Kidney glomerular epithelial cell (primary cell): ENCODE measurements around the gene UTP3.
"Not testable (repeated sequence)": the region's sequence is repeated elsewhere in the genome, so short reads cannot be mapped to it uniquely, and the experiment has no call there.

Experiments
- DNase-seq: peaks from one replicate; lab custom pipeline; 2025; lab: John Stamatoyannopoulos, UW

The UTP3 gene

DNA sequence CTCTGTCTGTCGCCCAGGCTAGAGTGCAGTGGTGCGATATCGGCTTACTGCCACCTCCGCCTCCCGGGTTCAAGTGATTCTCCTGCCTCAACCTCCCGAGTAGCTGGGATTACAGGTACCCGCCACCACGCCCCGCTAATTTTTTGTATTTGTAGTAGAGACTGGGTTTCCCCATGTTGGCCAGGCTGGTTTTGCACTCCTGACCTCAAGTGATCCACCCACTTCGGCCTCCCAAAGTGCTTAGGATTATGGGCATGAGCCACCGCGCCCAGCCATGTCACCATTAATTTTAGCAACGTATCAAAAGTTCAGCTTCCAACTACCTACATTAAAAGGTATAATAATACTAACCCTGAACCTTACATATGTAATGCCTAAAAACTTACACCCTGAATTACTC is 940 bp upstream of the UTP3 start:
- DNase-seq = no peak

DNA sequence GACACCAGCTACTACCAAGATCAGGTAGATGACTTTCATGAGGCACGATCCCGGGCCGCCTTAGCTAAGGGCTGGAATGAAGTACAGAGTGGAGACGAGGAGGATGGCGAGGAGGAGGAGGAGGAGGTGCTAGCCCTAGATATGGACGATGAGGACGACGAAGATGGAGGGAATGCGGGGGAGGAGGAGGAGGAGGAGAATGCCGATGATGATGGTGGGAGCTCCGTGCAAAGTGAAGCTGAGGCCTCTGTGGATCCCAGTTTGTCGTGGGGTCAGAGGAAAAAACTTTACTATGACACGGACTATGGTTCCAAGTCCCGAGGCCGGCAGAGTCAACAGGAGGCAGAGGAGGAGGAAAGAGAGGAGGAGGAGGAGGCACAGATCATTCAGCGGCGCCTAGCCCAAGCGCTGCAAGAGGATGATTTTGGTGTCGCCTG is 481 bp downstream of the UTP3 start:
- DNase-seq = no peak

GRCh38 chr4:70691661-70692060 is 3.3 kb downstream of the UTP3 start:
- no peak for DNase-seq

GRCh38 chr4:70694633-70695032 is 6.3 kb downstream of the UTP3 start:
- not testable (repeated sequence) for DNase-seq

DNA sequence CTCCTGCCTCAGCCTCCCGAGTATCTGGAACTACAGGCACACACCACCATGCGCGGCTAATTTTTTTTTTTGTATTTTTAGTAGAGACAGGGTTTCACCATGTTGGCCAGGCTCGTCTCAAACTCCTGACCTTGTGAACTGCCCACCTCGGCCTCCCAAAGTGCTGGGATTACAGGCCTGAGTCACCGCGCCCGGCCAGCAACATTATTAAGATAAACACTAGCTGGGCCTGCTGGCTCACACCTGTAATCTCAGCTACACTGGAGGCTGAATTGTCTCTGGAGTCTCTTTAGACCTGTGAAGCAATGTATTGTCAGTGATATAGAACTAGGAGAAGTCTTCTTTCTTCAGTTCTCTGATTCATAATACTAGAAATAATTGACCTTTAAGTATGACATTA is 10.1 kb downstream of the UTP3 start:
- not testable (repeated sequence) for DNase-seq

DNA sequence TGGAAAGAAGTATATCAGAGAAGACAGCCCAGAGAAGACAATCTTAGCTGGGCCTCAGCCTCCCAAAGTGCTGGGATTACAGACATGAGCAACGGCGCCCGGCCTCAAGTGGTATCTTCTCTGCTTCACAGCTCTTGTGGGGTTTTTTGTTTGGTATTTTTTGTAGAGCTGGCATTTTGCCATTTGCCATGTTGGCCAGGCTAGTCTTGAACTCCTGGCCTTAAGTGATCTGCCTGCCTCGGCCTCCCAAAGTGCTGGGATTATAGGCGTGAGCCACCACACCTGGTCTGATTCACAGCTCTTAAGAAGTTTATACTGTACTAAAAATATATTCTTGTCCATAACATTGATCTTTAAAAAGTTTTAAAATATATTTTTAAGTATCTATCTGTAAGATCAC is 12.4 kb downstream of the UTP3 start:
- DNase-seq = no peak

DNA sequence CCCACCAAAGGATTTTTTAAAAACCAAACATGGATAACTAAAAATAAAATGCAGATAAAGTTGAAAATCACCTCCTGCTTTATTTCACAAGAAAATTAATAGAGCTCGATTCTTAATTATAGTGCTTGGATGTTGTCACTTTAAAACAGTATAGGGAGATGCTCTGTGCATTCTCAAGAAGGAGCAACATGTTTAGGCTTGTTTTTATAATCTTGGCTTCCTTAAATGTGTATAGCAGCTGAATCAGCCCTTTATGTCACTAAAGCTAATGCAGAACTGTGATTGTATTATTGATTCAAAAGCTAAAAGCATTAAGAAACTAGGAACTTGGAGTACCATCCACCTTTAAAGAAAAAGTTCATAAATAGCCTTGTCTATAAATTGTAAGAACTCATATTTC is 12.9 kb downstream of the UTP3 start:
- DNase-seq = no peak

DNA sequence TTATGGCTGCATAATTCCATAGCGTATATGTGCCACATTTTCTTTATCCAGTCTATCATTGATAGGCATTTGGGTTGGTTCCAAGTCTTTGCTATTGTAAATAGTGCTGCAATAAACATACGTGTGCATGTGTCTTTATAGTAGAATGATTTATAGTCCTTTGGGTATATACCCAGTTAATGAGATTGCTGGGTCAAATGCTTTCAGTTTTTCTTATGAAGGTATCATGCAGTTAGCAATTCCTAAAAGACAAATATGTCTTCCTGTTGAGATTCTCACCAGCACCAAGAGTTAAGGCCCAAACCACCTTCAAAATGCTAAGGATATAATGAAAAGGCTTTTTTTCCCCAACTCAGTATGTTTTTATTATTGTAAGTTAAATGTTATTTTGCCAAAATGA is 14.3 kb downstream of the UTP3 start:
- not testable (repeated sequence) for DNase-seq

DNA sequence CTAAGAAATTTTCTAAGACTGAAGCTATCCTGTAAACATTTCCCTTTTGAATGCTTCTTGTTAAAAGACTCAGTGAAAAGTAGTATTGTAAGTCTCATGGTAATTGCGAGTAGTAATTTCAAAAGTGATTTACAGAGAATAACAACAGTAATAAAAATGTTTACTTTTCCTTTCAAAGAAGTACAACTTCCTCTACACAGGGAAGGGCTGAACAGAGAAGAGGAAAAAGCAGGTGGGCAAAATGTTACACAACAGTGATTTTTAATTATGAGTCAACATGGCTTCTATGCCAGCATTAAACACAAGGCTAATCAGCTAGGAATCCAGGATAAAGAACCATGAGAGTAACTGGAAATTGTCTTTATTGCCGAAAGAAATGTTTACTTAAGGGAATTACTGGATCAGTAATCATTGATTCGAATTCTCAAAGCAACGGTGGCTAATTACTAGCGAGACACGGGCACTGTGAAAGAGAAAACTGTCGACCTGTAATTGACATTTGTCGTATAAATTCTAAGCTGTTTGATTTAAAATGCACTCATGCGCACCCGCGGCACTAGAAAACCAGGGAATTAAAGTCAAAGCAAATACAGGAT is 15.4 kb downstream of the UTP3 start:
- DNase-seq = peak; percentile 67

- peak; percentile 52 for DNase-seq
Measured at GRCh38 chr4:70704215-70704930, 16.0 kb downstream of the UTP3 start.

DNA sequence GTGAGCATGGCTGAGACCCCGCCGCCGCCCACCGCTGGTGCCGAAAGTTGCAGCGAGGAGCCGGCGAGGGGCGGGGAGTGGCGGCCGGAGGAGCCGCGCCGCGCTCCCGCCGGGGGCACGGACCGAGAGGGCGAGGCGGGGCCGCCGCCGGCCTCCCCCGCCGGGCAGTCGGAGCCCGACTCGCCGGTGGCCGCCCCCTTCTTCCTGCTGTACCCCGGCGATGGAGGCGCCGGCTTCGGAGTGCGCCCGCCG is 16.5 kb downstream of the UTP3 start:
- no peak for DNase-seq

DNA sequence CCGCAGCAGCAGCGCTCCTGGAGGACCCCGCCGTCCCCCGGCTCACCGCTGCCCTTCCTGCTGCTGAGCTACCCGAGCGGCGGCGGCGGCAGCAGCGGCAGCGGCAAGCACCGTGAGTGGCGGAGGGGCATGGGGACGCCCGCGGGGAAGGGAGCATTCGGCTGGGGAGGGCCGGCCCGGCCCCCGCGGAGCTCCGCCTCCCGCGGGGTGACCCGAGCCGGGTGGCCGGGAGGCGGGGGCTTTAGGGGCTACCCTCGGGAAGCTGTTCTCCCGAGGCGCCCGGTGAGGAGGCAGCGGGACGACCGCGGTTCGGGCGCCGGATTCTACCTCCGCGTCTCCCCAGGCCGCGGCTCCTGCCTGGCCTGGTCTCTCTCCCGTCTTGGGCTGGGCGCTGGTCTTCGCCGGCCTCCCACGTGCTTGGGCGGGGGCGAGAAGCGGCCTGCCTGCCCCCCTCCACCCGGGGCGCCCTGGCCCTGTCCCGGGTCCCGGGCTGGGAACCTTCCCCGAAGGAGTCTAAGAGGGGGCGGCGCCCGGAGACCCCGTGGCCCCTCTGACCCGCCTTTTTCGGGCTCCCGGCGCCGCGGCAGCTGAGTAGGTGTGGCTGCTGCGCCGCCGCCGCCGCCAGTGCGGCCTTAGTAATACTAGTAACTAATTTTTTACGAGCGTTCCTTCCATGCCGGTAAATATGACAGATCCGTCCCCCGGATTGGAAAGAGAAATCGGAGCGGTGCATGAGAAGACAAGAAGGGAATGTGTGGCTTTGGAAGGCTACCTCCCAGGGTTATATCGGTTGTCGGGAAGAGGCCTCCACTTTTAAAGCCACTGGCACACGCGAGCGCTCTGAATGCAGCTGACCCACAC is 17.1 kb downstream of the UTP3 start:
- peak; percentile 47 for DNase-seq

DNA sequence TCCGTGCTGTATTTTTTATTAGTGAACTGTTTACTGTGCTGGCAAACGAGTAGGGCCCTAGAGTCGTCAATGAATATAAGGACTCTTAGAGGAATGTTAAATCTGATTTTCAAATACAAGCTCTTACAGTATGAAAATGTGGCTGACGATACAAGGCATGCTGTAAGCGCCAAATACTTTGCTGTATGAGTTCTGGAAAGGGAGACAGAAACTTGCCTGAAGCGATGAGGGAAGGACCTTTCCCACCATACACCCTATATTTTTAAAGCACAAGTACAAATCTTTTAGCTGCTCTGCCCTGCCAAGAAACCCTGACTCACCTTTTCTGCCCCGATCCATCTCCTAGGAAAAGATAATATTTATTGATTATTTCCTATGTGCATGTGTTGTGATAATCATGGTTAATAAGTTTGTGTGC is 17.7 kb downstream of the UTP3 start:
- no peak for DNase-seq

GRCh38 chr4:70706516-70706915 is 18.2 kb downstream of the UTP3 start:
- peak; percentile 54 for DNase-seq

DNA sequence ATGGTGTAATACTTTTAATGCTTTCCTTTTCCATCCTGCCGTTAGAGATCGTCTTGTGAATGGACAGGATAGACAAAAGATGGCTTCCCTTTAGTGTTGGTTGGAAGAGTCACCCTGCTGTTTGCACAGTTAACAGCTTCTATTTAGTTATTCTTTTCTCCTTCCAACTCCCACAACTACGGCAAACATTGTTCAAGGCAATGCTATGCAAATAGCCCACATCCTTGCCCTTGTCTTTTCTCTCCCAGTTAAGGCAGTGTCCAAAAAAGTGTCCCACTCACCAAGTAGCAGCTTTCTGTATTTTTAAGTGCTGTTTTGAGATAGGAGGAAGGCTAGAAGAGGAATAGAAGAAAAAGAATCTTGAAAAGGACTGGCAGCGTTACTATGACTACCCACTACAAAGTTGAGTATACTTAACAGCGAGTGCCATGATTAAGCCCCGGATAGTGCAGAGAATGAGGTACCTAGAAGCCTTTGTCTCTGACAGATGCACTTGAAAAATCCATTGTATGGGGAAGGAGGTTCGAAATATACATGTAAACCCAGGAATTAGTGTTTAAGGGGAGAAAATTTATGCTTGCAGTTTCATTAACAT is 21.4 kb downstream of the UTP3 start:
- no peak for DNase-seq

DNA sequence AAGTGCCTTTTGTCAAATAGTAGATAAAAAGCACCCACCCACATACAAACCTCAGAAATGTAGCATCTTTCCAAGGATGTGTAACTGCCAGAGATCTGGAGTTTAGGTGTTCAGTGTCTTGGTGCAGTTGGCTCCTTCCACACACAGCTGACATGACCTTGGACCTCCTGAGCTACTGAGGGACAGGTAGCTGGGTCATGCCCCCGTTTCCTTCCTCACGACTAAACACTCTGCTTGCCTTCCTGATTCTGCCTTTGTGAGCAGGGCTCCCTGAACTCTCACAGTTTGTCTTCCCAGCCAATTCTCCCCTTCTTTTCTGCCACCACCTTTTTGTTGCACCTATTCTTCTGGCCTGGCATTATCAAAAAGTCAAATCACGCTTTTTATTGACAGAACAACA is 23.3 kb downstream of the UTP3 start:
- DNase-seq = no peak

DNA sequence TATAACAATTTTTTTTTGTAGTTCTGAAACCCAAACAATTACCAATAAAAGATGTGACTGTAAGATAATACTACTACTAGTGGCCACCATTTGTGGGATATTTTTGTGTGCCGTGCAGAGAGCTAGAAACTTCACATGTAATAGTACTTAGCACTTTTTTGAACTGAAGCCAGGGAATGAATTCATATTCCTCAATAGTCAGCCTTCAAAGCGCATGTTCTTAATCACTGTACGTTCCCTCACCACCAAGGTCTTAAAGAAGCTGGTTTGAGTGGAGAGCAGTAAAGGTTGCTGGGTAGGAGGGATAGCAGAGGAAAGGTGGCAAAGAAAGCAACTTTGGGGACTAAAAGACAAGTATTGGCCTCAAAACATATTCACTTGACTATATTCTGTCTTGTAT is 23.8 kb downstream of the UTP3 start:
- DNase-seq = no peak

GRCh38 chr4:70712604-70713452 is 24.5 kb downstream of the UTP3 start:
- DNase-seq = no peak

- no peak for DNase-seq
Measured at GRCh38 chr4:70713453-70714078, 25.2 kb downstream of the UTP3 start.

- DNase-seq = no peak
Measured at GRCh38 chr4:70714079-70714887, 26.0 kb downstream of the UTP3 start.

DNA sequence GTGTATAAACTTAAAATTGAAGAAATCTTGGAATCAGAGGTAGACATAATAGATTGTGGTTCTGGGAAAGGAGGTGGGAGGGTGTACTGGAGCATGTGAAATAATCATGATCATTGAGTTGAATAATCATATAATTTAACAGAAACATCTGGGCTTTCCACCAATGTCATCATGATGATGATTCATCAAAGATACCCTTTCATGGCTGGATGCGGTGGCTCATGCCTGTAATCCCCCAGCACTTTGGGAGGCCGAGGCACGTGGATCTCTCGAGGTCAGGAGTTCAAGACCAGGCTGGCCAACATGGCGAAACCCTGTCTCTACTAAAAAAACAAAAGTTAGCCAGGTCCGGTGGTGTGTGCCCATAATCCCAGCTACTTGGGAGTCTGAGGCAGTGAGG is 26.8 kb downstream of the UTP3 start:
- peak; percentile 61 for DNase-seq
